ENCODE measurements around the gene OR6C1. TPM values are rescaled to one million over a fixed set of nuclear protein-coding genes. Genes with fewer than 3 reads are reported as not detected.
"Not testable (repeated sequence)": the region's sequence is repeated elsewhere in the genome, so short reads cannot be mapped to it uniquely, and the experiment has no call there.

The OR6C1 gene
- not detected in 2 replicates for total RNA-seq

DNA sequence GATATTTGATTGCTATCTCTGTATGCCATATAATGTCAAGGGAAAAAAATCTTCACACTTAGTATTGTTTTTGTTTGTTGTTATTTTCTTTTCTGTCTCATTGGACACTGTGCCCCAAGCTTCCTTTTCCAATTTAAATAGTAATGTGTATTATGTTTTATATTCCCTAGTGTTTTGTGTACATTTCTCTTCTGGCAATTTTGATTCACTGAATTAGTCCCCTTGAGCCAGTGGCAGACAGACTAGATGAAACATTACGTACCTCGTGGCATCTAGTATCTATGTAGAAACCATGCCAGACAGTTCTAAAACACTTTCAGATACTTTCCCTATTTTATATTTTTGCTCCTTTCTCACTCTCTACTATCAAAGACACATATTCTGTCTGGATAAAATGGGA, at the start of gene OR6C1:
Gene OR6C1, plus strand, starts transcription at position 301 of the 400 bp plus-strand sequence. CDS start 6,257 bp downstream, outside the sequence.
- DNase-seq, result no peak

DNA sequence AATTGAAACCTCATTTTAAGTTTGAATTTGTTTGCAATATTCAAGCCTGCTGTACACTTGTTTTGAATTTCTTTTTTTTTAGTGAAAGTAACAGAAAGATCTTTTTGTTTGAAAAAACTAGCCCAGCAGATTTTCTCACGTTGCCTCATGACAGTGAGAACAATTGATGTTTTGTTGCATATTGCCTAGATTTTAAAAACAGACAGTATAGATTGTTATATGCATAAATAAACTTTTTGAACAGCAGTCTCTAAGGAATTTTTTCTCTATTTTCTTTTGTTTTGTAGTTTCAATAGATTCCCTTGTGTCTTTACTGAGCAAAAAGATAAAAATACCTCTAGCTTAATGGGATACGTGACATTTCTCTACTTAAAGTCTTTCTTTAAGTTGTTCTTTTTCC, 33.2 kb upstream of the OR6C1 start:
- DNase-seq, result no peak

DNA sequence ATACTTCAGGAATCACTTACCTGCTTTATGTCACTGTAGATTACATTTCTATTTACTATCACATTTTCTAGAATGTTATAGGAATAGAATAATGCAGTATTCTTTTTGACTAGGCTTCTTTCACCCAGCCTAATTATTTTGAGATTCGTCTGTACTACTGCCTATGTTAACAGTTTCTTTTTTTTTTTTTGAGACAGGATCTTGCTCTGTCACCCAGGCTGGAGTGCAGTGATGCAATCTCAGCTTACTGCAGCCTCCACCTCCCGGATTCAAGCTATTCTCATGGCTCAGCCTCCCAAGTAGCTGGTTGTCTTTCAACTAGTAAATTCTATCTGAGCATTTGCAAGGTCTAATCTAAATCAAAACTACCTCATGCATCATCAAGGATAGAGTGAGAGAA, 24.1 kb upstream of the OR6C1 start:
- DNase-seq, result no peak

DNA sequence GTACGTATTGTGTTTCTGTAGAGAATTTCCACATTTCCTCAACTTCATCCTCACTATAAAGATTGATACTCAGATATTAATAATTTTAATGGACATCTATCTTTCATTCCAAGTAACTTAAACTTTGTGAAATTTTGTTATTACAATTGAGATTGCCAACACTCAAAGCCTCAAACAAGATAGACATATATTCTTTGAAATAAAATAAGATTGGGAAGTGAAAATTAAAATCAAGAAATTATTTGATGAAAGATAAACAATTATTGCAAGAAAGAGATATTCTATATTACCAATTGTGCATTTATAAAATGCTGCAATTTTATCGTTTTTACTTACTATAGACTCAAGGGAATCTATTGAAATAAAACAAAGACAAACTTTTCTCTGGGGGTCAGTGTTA, 17.7 kb upstream of the OR6C1 start, which contains the start of gene OR6C6:
Gene OR6C6, minus strand, starts transcription at position 101 of the 400 bp plus-strand sequence. CDS start 1,337 bp downstream, outside the sequence.
- DNase-seq, result no peak

DNA sequence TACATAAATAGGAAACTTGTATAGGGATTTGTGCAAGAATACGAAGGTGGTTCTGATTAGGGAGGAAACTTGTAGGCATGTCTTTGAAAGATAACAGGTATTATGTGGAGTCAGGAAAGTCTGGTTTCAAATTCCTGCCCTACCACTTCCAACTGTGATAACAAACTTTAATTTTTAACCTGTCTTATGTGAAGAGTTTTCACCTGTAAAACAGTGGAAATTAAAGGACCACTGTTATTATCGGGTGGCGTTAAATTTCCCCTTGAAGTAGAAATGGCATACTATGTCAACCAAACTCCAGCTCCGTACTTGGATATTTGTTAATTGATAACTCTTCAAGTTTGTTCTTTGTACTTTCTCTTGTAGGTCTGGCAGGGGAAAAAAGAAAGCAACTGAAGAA, 6.1 kb downstream of the OR6C1 start:
- DNase-seq, result no peak

DNA sequence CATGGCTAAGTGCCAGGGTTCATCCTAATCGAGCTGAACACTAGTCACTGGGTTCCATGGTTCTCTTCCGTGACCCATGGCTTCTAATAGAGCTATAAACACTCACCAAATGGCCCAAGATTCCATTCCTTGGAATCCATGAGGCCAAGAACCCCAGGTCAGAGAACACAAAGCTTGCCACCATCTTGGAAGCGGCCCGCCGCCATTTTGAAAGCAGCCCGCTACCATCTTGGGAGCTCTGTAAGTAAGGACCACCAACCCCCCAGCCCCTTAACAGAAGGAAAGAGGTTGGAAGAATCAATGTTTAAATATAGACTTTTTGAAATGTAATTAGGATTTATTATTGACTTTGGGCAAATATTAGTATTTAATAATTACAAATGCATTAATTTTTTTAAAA, 11.7 kb downstream of the OR6C1 start:
- not testable (repeated sequence) for DNase-seq

DNA sequence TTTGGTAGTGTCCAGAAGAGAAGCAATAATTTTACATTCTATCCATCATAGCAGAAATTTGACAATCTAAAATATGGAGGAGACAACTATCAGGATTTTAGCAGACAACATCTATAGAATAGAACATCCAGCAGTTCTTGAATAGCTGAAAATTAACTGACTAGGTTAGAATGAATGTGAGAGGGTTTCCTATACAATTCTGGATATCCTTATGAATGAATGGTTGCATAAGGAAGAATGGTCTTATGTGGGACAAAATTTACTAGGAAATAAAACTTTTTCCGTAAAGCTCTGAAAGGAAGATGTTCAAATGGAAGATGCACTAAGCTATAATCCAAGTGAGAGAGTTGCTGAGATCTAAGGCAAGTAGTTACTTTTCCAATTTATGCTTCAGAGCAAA, 16.3 kb downstream of the OR6C1 start, which contains the start of gene OR6C3:
Gene OR6C3, plus strand, starts transcription at position 301 of the 400 bp plus-strand sequence. CDS start 955 bp downstream, outside the sequence.
- no peak for DNase-seq

DNA sequence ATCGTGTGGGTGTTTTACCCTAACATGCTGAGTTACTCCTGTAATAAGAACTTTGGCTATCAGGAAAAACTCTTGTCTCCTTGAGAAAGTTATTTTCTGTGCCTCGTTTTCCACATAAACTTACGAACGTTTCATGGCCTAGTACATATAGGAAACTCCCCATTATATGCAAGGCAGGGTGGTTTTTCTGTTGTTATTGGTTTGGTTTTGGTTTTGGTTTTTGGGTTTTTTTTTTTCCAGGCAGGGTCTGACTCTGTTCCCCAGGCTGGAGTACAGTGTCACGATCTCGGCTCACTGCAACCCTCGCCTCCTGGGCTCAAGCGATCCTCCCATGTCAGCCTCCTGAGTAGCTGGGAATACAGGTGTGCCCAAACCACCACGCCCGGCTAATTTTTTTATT, 21.9 kb downstream of the OR6C1 start:
- DNase-seq, result no peak

DNA sequence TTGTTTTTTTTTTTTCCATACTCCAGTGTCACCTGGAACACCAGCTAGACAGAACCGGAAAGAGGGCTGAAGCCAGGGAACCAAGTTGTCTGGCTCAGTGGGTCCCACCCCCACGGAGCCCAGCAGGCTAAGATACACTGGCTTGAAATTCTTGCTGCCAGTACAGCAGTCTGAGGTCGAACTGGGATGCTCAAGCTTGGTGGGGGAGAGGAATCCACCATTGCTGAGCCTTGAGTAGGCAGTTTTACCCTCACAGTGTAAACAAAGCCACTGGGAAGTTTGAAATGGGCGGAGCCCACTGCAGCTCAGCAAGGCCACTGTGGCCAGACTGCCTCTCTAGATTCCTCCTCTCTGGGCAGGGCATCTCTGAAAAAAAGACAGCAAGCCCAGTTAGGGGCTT, 41.2 kb downstream of the OR6C1 start:
- DNase-seq, result not testable (repeated sequence)

DNA sequence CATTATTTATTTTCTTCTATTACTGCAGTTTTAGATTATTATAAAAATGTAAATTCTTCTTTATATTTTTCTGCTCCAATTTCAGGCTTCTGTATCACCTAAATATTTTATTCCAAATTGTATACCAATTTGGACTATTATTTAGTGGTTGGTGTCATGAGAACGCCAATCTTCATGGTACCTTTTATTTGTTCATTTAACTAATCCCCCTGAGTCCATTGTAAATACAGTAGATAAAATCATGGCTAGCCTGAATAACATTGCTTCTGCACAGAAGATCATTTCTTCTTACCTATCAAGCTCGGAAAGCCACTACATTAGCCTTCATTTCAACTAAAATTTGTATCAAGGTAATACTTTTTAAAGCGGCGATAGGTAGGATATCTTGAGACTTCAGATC, 48.5 kb downstream of the OR6C1 start, which contains the start of gene OR6C75:
Gene OR6C75, plus strand, starts transcription at position 301 of the 400 bp plus-strand sequence. CDS start 2,136 bp downstream, outside the sequence.
- no peak for DNase-seq

DNA sequence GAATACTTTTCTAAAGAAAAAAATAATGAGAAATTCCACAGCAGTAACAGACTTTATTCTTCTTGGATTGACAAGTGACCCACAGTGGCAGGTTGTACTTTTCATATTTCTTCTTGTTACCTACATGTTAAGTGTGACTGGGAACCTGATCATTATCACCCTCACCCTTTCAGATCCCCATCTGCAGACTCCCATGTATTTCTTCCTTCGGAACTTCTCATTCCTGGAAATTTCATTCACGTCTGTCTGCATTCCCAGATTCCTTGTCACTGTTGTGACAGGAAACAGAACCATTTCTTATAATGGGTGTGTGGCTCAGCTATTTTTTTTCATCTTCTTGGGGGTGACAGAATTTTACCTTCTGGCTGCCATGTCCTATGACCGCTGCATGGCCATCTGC, 50.9 kb downstream of the OR6C1 start:
- no peak for DNase-seq

Other genes with a start within 250 kb of the OR6C1 start
- gene OR9K2, start 187.9 kb upstream of the OR6C1 start, total RNA-seq, result not detected in 2 replicates
- gene OR10A7, start 93.3 kb upstream of the OR6C1 start, total RNA-seq, result not detected in 2 replicates
- not detected in 2 replicates for gene OR6C74, start 69.7 kb upstream of the OR6C1 start, total RNA-seq
- not detected in 2 replicates for gene OR6C6, start 17.8 kb upstream of the OR6C1 start, total RNA-seq
- not detected in 2 replicates for gene OR6C3, start 16.4 kb downstream of the OR6C1 start, total RNA-seq
- gene OR6C75, start 48.6 kb downstream of the OR6C1 start, total RNA-seq, result not detected in 2 replicates
- not detected in 2 replicates for gene OR6C65, start 86.2 kb downstream of the OR6C1 start, total RNA-seq
- gene OR6C76, start 111.9 kb downstream of the OR6C1 start, total RNA-seq, result not detected in 2 replicates
- gene OR6C2, start 129.7 kb downstream of the OR6C1 start, total RNA-seq, result not detected in 2 replicates
- gene OR6C70, start 155.8 kb downstream of the OR6C1 start, total RNA-seq, result not detected in 2 replicates
- not detected in 2 replicates for gene OR6C68, start 178.0 kb downstream of the OR6C1 start, total RNA-seq
- gene OR6C4, start 235.3 kb downstream of the OR6C1 start, total RNA-seq, result not detected in 2 replicates